Duodenal mucosa (tissue), 2 donors: ENCODE results near the gene CCDC196.

ENCODE experiments used
- H3K27ac ChIP-seq: one replicate; pipeline ENCODE4 v1.7.0; 2013; ENCODE audit warnings: low read depth, low read length
- H3K27me3 ChIP-seq, 2 donors: one replicate each; pipeline ENCODE4 v1.7.0; 2013; ENCODE audit warnings: low read length in 2 of 2, control low read depth in 1 of 2; ENCODE audit not compliant: insufficient read depth in 2 of 2, control insufficient read depth in 1 of 2
- H3K36me3 ChIP-seq, 2 donors: one replicate each; pipeline ENCODE4 v1.7.0; 2013; ENCODE audit warnings: low read length in 2 of 2, control low read depth in 1 of 2; ENCODE audit not compliant: insufficient read depth in 2 of 2, control insufficient read depth in 1 of 2
- H3K4me1 ChIP-seq, 2 donors: one replicate each; pipeline ENCODE4 v1.7.0; 2013; ENCODE audit warnings: low read length in 2 of 2, control low read depth in 1 of 2; ENCODE audit not compliant: insufficient read depth in 2 of 2, control insufficient read depth in 1 of 2
- H3K4me3 ChIP-seq, 2 donors: one replicate each; pipeline ENCODE4 v1.7.0; 2013; ENCODE audit warnings: low read length in 2 of 2, low read depth in 1 of 2
- H3K9ac ChIP-seq, 2 donors: one replicate each; pipeline ENCODE4 v1.7.0; 2013; ENCODE audit warnings: low read length in 2 of 2, low read depth in 1 of 2
- H3K9me3 ChIP-seq, 2 donors: one replicate each; pipeline ENCODE4 v1.7.0; 2013; ENCODE audit warnings: low read length in 2 of 2, control low read depth in 1 of 2; ENCODE audit not compliant: control insufficient read depth in 1 of 2

Gene CCDC196

GRCh38 chr14:66471584-66471983 is 14.6 kb upstream of the CCDC196 start:
- Histone ChIP-seq H3K27me3 (no peaks in the 10 kb centered on the region), H3K4me3 (no peak overlapping the region), H3K9me3 (peaks cover 0 to 14% of the 10 kb centered on the region in 2 donors), H3K36me3 (no peaks in the 10 kb centered on the region), H3K27ac (no peak overlapping the region), H3K4me1 (no peaks in the 10 kb centered on the region), H3K9ac (no peak overlapping the region)

DNA sequence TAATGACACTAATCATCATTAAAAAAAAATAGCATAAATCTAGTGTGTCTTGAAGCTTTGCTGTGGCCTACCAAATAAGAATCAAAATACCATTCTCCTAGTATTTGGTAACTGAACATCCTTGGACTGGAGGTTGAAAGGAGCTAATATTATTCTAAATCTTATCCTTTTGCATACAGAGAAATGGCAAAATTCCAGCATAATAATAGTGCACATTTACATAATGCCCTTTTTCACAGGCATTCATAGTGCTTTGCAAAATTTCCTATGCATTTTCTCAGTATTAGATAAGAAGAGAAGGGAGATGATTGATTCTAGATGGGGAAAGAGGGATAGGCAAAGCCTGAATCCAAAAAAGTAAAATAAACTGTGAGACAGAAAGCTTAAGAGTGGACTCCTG is 13.9 kb upstream of the CCDC196 start:
- Histone ChIP-seq H3K4me1 (no peaks in the 10 kb centered on the region), H3K9ac (no peak overlapping the region), H3K27ac (no peak overlapping the region), H3K27me3 (no peaks in the 10 kb centered on the region), H3K9me3 (peaks cover 0 to 14% of the 10 kb centered on the region in 2 donors), H3K4me3 (no peak overlapping the region), H3K36me3 (no peaks in the 10 kb centered on the region)

- no peaks in the 10 kb centered on the region for H3K36me3 ChIP-seq
- no peaks in the 10 kb centered on the region for H3K27me3 ChIP-seq
- no peaks in the 10 kb centered on the region for H3K4me1 ChIP-seq
These were observed 12.9 kb upstream of the CCDC196 start for GRCh38 chr14:66473223-66473622.

DNA sequence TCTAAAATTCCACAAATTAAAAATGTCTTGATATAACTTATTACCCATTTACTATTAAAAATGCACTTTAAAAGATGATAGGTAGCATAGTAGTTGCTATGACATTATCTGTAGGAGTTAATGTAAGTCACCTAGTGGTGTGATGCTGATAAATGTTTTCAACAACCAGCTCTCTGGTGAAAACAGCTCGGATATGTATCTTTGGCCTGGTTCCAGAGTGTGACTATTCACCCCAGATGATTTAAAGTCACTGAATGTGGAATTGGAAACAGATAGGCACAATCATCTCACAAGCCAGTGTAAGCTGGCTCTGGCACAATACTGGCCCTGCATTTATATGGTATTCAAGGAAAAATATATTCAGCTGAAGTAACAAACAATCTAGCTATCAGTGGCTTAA is 9.2 kb upstream of the CCDC196 start:
- H3K36me3 ChIP-seq, result no peaks in the 10 kb centered on the region
- H3K9ac ChIP-seq, result no peak overlapping the region
- H3K27ac ChIP-seq, result no peak overlapping the region
- no peaks in the 10 kb centered on the region for H3K9me3 ChIP-seq
- no peaks in the 10 kb centered on the region for H3K4me1 ChIP-seq
- no peaks in the 10 kb centered on the region for H3K27me3 ChIP-seq
- H3K4me3 ChIP-seq, result no peak overlapping the region

More at GRCh38 chr14:66473223-66473622, 12.9 kb upstream of the CCDC196 start:
- Histone ChIP-seq H3K27ac (no peak overlapping the region), H3K9me3 (peaks cover 0 to 14% of the 10 kb centered on the region in 2 donors), H3K4me3 (no peak overlapping the region), H3K9ac (no peak overlapping the region)

- H3K36me3 ChIP-seq, result no peaks in the 10 kb centered on the region
- no peaks in the 10 kb centered on the region for H3K9me3 ChIP-seq
- H3K9ac ChIP-seq, result no peak overlapping the region
- no peak overlapping the region for H3K27ac ChIP-seq
- H3K4me1 ChIP-seq, result peaks cover 0 to under 1% of the 10 kb centered on the region in 2 donors
- H3K4me3 ChIP-seq, result no peak overlapping the region
- no peaks in the 10 kb centered on the region for H3K27me3 ChIP-seq
These were observed 8.6 kb upstream of the CCDC196 start for GRCh38 chr14:66477567-66477966.

- Histone ChIP-seq H3K27ac (no peak overlapping the region), H3K4me3 (no peak overlapping the region), H3K9ac (no peak overlapping the region), H3K9me3 (no peaks in the 10 kb centered on the region), H3K27me3 (no peaks in the 10 kb centered on the region), H3K36me3 (no peaks in the 10 kb centered on the region), H3K4me1 (peaks cover 0 to 5% of the 10 kb centered on the region in 2 donors)
These were observed 3.3 kb upstream of the CCDC196 start for GRCh38 chr14:66482873-66483272.

DNA sequence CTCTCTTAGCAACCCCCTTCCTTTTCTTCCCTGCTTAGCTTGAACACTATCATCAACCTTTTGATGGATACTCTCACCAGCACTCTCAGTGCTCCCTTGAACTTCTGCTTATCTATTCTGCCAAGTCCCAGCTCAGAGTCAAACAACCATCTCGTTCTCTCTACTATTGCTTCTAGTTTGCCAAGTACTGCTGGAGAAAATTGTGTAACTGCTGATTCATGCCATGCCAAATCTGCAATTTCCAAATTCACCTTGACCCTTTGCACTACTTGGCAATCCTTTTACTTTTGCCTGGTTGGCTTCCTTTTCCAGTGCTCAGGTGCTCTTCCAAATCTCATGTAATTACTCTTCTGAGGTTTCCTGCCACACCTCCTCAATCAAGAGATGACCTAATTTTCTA is 2.8 kb upstream of the CCDC196 start:
- no peak overlapping the region for H3K4me3 ChIP-seq
- no peaks in the 10 kb centered on the region for H3K36me3 ChIP-seq
- H3K27ac ChIP-seq, result no peak overlapping the region
- H3K9me3 ChIP-seq, result no peaks in the 10 kb centered on the region
- no peaks in the 10 kb centered on the region for H3K27me3 ChIP-seq
- peaks cover 0 to 5% of the 10 kb centered on the region in 2 donors for H3K4me1 ChIP-seq
- no peak overlapping the region for H3K9ac ChIP-seq

DNA sequence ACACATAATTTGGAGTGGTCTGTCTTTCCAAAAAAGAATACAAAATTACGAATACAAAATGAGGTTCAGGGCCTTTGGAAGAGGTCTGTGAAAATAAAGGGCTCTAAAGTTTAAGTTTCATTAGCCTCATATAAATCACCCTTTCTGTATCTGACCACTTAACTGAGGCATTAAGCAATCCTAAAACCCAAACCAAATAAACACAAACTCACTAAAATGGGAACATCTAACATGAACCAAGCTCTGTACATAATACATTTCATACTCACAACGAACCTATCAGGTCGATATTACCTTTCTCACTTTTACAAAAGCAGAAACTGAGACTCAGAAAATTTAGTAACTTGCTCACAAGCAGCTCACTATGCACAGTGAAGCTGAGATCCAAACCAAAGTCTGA is 1.1 kb upstream of the CCDC196 start:
- Histone ChIP-seq H3K9me3 (no peaks in the 10 kb centered on the region), H3K27ac (no peak overlapping the region), H3K9ac (no peak overlapping the region), H3K27me3 (no peaks in the 10 kb centered on the region), H3K4me3 (no peak overlapping the region), H3K4me1 (peaks cover 0 to 5% of the 10 kb centered on the region in 2 donors), H3K36me3 (no peaks in the 10 kb centered on the region)

DNA sequence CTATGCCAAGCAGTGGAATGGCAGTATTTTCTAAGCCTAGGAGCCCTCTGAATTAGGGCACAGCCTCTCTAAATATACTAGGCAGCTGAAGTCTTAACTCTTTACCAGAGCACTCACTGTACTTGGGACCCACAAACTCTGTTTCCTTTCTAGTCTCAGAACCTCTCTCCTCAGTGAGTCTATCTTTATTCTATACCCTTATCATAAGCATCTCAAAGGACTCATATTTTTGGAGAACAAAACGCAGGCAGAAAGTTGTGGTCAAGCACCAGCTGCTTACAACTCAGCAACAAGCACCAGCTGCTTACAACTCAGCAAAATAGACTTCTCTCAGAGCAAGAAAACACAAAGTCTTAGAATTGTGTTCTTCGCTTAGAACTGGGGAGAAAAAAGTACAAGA is 993 bp downstream of the CCDC196 start:
- peaks cover 0 to 5% of the 10 kb centered on the region in 2 donors for H3K4me1 ChIP-seq
- no peaks in the 10 kb centered on the region for H3K36me3 ChIP-seq
- H3K9me3 ChIP-seq, result no peaks in the 10 kb centered on the region
- H3K9ac ChIP-seq, result no peak overlapping the region
- H3K27ac ChIP-seq, result no peak overlapping the region
- no peaks in the 10 kb centered on the region for H3K27me3 ChIP-seq
- no peak overlapping the region for H3K4me3 ChIP-seq

GRCh38 chr14:66490143-66491111 is 4.3 kb downstream of the CCDC196 start:
- no peaks in the 10 kb centered on the region for H3K4me1 ChIP-seq
- no peak overlapping the region for H3K9ac ChIP-seq
- no peaks in the 10 kb centered on the region for H3K27me3 ChIP-seq
- no peaks in the 10 kb centered on the region for H3K9me3 ChIP-seq
- H3K36me3 ChIP-seq, result no peaks in the 10 kb centered on the region
- no peak overlapping the region for H3K4me3 ChIP-seq
- no peak overlapping the region for H3K27ac ChIP-seq
